Epidermal melanocyte (primary cell): ENCODE results near the gene ZNF487.

Experiments used
- DNase-seq: peaks from one replicate; pipeline ENCODE4 v3.0.0; 2011; ENCODE audit warnings: low spot score; ENCODE audit not compliant: insufficient read length

Gene ZNF487

GRCh38 chr10:43502931-43503330 lies 66.0 kb downstream of the ZNF487 start:
- DNase-seq: no peak

GRCh38 chr10:43524434-43525247 lies 87.7 kb downstream of the ZNF487 start:
- DNase-seq: no peak
